ENCODE results near the gene C4orf36.

DNA sequence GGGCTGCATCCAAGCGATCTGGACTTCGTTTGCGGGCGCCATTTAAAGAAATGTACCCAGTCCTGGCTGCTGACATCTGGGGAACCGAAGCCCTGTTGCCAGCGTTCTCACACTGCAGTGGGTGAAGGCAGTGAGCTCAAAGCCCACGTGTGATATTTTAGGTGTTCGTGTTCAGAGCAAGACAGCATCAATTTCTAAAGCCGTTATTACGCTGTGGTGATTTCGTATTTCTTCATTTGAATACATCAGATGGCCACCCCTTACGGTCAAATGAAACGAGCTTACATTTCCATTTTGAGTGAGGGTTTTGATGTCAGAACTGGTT is 376 bp upstream of the C4orf36 start:
- TF ChIP-seq POLR2AphosphoS5 (IDR thresholded peaks at IDR 0.05; ENCODE audit: low read depth, low read length) = no peak
- no peak for TF ChIP-seq TAF1 (IDR thresholded peaks at IDR 0.05; ENCODE audit: borderline replicate concordance, low read depth, low read length)
- TF ChIP-seq POLR2A (IDR thresholded peaks at IDR 0.05; ENCODE audit: low read depth, low read length) = no peak

Data from GM12892 (cell line).